ENCODE results near the gene VPS13D. TPM values are rescaled to one million over a fixed set of nuclear protein-coding genes. Genes with fewer than 3 reads are reported as not detected.

The VPS13D gene, protein sequence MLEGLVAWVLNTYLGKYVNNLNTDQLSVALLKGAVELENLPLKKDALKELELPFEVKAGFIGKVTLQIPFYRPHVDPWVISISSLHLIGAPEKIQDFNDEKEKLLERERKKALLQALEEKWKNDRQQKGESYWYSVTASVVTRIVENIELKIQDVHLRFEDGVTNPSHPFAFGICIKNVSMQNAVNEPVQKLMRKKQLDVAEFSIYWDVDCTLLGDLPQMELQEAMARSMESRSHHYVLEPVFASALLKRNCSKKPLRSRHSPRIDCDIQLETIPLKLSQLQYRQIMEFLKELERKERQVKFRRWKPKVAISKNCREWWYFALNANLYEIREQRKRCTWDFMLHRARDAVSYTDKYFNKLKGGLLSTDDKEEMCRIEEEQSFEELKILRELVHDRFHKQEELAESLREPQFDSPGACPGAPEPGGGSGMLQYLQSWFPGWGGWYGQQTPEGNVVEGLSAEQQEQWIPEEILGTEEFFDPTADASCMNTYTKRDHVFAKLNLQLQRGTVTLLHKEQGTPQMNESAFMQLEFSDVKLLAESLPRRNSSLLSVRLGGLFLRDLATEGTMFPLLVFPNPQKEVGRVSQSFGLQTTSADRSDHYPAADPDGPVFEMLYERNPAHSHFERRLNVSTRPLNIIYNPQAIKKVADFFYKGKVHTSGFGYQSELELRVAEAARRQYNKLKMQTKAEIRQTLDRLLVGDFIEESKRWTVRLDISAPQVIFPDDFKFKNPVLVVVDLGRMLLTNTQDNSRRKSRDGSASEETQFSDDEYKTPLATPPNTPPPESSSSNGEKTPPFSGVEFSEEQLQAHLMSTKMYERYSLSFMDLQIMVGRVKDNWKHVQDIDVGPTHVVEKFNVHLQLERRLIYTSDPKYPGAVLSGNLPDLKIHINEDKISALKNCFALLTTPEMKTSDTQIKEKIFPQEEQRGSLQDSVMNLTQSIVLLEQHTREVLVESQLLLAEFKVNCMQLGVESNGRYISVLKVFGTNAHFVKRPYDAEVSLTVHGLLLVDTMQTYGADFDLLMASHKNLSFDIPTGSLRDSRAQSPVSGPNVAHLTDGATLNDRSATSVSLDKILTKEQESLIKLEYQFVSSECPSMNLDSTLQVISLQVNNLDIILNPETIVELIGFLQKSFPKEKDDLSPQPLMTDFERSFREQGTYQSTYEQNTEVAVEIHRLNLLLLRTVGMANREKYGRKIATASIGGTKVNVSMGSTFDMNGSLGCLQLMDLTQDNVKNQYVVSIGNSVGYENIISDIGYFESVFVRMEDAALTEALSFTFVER (N-terminal part only)
- total RNA-seq (2021; ENCODE audit: unreplicated experiment) (33.1 TPM), Bru-seq, nascent RNA (percentile 76 among the genes with signal in this experiment), BruChase-seq, experiment 1, labeled RNA remaining after a 2-hour chase (percentile 70 among the genes with signal in this experiment), BruChase-seq, experiment 2, labeled RNA remaining after a 6-hour chase (percentile 73 among the genes with signal in this experiment)
- polyA plus RNA-seq (2012; ENCODE audit: insufficient read length): 16.3 TPM
- long read RNA-seq, partial matches to known transcripts: 5 of 14 reads
- long read RNA-seq, other reads (novel, unspliced or antisense): 9 of 14 reads

GRCh38 chr1:12229835-12230548, at the start of gene VPS13D:
VPS13D (plus strand) TSS chr1:12230030; CDS start chr1:12234267, 4,237 bp downstream.
- ChIA-PET CTCF (interaction anchor here (0.6 kb wide), 1 partner anchor 126 kb away, joined by 3 read pairs; no protein-coding TSS in a partner anchor), POLR2A (no interaction called here)
- TF ChIP-seq, protein P1, sequence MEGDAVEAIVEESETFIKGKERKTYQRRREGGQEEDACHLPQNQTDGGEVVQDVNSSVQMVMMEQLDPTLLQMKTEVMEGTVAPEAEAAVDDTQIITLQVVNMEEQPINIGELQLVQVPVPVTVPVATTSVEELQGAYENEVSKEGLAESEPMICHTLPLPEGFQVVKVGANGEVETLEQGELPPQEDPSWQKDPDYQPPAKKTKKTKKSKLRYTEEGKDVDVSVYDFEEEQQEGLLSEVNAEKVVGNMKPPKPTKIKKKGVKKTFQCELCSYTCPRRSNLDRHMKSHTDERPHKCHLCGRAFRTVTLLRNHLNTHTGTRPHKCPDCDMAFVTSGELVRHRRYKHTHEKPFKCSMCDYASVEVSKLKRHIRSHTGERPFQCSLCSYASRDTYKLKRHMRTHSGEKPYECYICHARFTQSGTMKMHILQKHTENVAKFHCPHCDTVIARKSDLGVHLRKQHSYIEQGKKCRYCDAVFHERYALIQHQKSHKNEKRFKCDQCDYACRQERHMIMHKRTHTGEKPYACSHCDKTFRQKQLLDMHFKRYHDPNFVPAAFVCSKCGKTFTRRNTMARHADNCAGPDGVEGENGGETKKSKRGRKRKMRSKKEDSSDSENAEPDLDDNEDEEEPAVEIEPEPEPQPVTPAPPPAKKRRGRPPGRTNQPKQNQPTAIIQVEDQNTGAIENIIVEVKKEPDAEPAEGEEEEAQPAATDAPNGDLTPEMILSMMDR (IDR thresholded peaks at IDR 0.05): peak; percentile 99
- TF ChIP-seq, protein P2, sequence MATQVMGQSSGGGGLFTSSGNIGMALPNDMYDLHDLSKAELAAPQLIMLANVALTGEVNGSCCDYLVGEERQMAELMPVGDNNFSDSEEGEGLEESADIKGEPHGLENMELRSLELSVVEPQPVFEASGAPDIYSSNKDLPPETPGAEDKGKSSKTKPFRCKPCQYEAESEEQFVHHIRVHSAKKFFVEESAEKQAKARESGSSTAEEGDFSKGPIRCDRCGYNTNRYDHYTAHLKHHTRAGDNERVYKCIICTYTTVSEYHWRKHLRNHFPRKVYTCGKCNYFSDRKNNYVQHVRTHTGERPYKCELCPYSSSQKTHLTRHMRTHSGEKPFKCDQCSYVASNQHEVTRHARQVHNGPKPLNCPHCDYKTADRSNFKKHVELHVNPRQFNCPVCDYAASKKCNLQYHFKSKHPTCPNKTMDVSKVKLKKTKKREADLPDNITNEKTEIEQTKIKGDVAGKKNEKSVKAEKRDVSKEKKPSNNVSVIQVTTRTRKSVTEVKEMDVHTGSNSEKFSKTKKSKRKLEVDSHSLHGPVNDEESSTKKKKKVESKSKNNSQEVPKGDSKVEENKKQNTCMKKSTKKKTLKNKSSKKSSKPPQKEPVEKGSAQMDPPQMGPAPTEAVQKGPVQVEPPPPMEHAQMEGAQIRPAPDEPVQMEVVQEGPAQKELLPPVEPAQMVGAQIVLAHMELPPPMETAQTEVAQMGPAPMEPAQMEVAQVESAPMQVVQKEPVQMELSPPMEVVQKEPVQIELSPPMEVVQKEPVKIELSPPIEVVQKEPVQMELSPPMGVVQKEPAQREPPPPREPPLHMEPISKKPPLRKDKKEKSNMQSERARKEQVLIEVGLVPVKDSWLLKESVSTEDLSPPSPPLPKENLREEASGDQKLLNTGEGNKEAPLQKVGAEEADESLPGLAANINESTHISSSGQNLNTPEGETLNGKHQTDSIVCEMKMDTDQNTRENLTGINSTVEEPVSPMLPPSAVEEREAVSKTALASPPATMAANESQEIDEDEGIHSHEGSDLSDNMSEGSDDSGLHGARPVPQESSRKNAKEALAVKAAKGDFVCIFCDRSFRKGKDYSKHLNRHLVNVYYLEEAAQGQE (IDR thresholded peaks at IDR 0.05; ENCODE audit: insufficient read depth in 1 of 2, low read depth in 2 of 2, low read length in 1 of 2): no peak
- TF ChIP-seq TCF7L2 (IDR thresholded peaks at IDR 0.05; ENCODE audit: low read depth, low read length) (no peak), POLR2AphosphoS5 (IDR thresholded peaks at IDR 0.05; ENCODE audit: low read depth, low read length) (peak; percentile 50; the same call in 1 of the 2 replicates), SIN3A (IDR thresholded peaks at IDR 0.05; ENCODE audit: borderline replicate concordance, insufficient read depth, low read depth, low read length) (peak; percentile 63; the same call in 1 of the 2 replicates)
- peaks cover 10% of the 10 kb centered on the region; the same call in 1 of the 2 replicates for H3K4me1 ChIP-seq (ENCODE audit: control insufficient read depth, insufficient read depth, low read length)
- in situ Hi-C loops (cut with HindIII; ENCODE audit: low pct_unique_long_range_greater_than_20kb, low sequenced_read_pairs): no loop called here
- peaks cover 5% of the 10 kb centered on the region; the same call in 1 of the 2 replicates for H3K36me3 ChIP-seq (ENCODE audit: control insufficient read depth, insufficient read depth, low read length)
- ATAC-seq (peak; percentile 94), DNase-seq (ENCODE audit: low read depth, low spot score) (no peak)
- H3K9me3 ChIP-seq (ENCODE audit: control insufficient read depth, insufficient read depth, low read depth, low read length): no peaks in the 10 kb centered on the region
- intact Hi-C loops (cut with micrococcal nuclease; ENCODE audit: unreplicated experiment): no loop called here
- no TSS peak for BruUV-seq (replicated peaks)
- peak within 1 kb of the TSS; percentile 72 to 87 for H3K4me3 ChIP-seq (ENCODE audit: low read depth in 2 of 2, low read length in 2 of 2)
- peak within 1 kb of the TSS; percentile 81 for H3K27ac ChIP-seq (ENCODE audit: low read length)
- no peaks in the 10 kb centered on the region for H3K27me3 ChIP-seq (ENCODE audit: control insufficient read depth, insufficient read depth, low read length)

All from Panc1 (cell line).